ENCODE measurements around the gene PHLDB3.

DNA sequence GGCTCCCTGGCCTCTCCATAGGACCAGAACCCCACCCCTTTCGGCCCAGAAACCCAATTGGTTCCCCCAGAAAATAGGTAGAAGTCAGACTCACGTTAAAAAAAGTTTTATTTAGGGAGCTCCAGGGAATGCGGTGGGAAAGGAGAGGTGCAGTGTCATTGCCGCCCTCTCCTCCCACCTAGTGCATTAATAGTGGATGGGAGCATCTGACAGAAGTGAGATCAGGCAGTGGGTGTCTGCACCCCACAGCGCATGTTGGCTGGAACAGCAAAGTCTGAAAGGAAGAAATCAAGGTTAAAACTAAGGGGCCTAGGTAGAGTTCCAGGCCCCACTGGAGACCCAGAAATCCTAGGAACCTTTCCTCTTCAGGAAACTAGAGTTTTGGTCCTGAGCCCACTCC lies 2.1 kb upstream of the PHLDB3 start:
- TF ChIP-seq, protein P1, sequence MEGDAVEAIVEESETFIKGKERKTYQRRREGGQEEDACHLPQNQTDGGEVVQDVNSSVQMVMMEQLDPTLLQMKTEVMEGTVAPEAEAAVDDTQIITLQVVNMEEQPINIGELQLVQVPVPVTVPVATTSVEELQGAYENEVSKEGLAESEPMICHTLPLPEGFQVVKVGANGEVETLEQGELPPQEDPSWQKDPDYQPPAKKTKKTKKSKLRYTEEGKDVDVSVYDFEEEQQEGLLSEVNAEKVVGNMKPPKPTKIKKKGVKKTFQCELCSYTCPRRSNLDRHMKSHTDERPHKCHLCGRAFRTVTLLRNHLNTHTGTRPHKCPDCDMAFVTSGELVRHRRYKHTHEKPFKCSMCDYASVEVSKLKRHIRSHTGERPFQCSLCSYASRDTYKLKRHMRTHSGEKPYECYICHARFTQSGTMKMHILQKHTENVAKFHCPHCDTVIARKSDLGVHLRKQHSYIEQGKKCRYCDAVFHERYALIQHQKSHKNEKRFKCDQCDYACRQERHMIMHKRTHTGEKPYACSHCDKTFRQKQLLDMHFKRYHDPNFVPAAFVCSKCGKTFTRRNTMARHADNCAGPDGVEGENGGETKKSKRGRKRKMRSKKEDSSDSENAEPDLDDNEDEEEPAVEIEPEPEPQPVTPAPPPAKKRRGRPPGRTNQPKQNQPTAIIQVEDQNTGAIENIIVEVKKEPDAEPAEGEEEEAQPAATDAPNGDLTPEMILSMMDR (IDR thresholded peaks at IDR 0.05; ENCODE audit: low read depth, low read length, poor library complexity, severe bottlenecking): no peak
- no peak for TF ChIP-seq EZH2phosphoT487 (IDR thresholded peaks at IDR 0.05; ENCODE audit: borderline replicate concordance, low read length)

All from DOHH2 (cell line).